DMS79 treated with DMSO at 0.1 percent for 48 hours (cell line): ENCODE results near the gene HIBADH.
"Not testable (repeated sequence)": the region's sequence is repeated elsewhere in the genome, so short reads cannot be mapped to it uniquely, and the experiment has no call there.

Experiments
- DNase-seq: peaks from one replicate; lab custom pipeline; 2025; lab: John Stamatoyannopoulos, UW

HIBADH gene

DNA sequence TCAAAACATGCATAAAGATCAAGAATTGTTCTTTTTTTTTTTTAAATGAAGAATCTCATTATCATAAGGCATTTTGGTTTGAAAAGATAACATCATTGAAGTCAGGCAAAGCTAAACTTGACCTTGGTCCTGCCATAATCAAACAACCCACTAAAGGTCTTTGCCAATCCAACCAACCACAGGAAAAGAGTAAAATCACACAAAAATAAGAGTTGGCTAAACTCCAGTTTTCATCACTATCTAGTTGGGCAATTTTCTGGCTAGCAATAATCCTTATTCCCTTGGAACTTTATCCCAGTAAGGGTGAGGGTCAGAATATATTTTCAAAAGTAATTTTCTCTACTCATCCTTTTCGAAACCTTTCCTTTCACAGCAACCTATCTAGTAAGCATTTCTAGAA lies 62.4 kb downstream of the HIBADH start:
- no peak for DNase-seq

DNA sequence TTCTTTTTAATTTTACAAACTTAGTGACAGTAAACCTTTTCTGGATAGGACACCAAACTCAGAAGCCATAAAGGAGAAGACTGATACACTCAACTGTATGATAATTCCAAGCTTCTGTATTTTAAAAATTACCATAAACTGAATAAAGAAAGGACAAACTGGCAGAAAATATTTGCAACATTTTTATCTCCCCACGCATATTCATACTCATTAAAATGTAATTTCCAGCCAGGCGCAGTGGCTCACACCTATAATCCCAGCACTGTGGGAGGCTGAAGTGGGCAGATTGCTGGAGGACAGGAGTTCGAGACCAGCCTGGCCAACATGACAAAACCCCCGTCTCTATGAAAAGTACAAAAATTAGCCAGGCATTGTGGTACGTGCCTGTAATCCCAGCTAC lies 67.7 kb downstream of the HIBADH start:
- DNase-seq, result no peak

DNA sequence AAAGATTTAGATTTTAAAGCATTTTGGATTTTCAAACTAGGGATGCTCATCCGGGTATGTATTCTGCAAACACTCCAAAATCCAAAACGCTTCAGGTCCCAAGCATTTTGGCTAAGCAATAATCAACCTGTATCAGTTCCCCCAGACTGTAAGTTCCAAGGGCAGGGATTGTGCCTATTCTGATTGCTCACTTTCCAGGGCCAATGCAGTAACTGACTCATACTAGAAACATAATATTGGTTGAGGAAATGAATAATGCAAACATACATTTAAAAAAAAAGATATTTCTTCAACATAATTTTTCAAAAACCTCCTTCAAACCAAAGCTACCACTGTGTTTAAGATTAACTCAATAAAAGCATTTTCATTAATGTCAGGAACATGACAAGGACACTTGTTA lies 69.5 kb downstream of the HIBADH start:
- no peak for DNase-seq

DNA sequence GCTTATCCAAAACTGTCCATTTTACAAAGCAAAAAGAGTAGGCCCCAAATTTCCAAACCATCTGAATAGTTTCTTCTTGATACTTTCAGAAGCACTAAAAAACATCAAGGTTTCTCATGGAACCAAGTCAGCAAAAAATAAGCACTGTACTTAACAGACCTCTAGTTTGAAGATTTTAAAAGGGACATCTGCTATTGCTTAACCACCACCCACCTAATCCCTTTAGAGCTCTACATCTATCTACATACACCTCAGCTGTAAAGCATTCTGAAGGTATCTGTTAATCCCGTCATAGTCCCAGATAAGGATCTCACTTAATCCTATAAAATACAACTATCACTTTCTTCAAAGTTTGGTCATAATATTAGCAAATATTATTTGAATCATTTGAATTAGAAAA lies 72.3 kb downstream of the HIBADH start:
- DNase-seq, result no peak

DNA sequence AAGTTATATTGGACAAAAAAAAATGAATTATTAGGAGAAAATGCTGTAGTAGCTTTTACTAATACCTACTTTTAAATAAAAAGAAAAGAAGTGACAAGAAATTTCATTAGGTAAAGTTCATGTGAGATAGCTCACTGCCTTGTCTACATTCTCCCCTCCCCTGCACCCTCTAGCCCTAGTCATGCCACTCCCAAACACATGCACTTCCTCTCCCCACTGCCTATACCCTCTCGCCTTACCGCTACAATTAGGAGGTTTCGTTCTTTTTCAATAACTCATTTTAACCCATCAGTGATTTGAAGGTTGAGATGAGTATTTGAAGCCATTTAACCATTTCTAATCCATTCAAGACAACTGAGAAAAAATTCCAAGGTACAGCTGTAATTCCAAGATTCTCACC lies 75.3 kb downstream of the HIBADH start:
- DNase-seq, result no peak

DNA sequence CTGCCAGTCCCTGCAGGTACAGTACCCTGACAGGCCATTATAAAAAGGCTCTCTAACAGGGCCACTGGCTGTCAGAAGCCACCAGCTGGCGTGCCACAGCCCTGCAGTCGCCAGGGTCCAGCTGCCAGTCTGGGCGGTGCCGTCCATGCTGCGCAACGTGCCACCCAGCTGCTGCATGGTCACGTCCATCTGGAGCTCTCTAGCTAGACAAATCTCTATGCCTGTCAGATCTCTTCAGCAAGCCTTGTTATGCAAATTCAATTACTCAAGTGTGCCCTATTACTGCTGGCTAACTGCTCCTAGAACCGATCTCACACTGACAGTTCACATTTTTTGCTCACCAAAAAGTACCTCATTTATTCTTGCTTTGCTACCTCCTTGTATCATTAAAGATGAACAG lies 75.9 kb downstream of the HIBADH start:
- peak; percentile 81 for DNase-seq

DNA sequence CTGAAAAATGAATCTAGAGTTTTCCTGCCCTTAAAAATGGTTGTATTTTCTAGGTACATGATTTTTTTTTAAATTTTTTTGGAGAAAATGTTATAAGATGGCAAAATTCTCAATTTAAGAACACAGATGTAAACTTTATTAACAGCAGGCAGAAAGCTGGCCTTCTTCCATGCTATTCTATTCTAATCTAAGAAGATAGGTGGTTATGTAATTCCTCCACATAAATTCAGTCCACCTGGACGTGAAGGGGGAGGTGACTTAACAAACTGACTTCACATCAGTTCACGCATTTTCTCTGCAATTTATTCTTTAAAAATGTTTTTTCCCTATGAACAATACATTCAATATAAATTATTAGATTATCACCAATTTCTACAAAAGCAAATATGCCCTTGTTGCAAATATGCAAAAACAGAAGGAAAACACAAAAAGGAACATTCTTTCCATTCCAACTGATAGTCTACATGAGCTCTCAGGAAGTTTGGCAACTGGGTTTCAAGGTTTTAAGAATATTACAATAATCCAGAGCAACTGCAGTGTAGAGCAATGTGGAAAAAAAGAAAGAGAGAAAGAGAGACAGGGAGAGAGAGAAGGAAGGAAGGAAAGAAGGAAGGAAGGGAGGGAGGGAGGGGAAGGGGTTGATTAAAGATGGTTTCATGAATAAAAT lies 76.8 kb downstream of the HIBADH start:
- DNase-seq, result no peak

DNA sequence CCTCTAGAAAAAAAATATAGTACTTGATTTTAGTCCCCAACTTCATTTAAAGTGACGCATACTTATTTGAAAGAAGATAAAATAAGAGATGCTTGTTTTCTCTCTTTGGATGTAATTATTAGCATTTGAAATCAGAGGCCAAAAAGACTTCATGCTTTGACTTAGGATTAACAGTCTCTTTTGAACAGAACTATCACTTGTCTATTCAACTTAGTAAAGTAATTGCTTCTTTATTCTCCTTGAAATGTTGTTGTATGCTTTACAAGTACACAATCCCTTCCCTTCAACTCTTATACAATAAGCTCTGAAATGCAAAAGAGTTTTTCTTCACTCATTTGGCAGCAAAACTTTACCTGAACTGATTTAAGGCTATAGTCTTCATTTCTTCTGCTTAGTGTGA lies 80.8 kb downstream of the HIBADH start:
- DNase-seq, result no peak

DNA sequence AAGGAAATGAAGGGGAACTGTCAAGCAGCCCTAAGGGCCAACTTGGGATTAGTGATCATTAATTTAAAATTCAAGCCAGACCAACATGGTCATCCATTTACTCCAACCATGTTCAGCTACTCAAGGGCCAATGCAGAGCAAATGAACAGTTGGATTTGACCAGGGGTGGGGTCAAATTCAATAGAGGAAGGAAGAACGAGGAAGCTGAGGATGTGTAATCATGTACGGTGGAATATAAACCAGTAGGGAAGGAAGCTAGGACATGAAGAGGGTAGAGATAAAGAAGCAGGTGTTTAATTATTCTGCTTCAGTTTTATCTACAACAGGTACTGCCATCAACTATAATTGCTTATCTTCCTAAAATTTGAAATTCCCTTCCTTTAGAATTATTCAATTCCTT lies 81.6 kb downstream of the HIBADH start:
- no peak for DNase-seq

DNA sequence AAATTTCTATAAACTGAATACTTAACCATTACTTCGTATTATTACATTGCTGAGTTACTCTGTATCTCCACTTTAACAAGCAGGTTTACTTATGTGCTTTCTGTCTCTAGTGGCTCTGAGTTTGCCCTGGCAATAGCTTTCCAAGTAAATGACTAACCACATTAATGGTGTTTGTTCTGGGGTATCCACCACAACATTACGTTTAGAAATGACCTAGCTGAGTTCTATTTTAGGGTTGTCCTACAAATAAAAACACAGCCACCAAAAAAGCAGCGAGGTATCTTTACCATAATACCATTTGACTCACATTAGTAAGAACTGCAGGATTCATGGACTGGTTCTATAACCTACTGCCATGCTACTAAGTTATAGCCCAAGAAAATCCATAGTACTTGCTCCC lies 83.1 kb downstream of the HIBADH start:
- no peak for DNase-seq

DNA sequence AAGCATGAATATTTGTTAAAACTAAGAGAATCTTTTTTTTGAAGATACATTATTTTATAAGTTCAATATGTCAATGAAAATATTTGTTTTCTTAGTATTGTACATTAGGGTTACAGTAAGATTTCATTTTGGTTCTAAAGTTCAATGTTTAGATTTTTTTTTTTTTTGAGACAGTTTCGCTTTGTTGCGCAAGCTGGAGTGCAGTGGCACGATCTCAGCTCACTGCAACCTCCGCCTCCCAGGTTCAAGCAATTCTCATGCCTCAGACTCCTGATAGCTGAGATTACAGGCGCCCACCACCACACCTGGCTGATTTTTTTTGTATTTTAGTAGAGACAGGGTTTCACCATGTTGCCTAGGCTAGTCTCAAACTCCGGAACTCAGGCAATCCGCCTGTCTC lies 84.5 kb downstream of the HIBADH start:
- DNase-seq, result not testable (repeated sequence)

DNA sequence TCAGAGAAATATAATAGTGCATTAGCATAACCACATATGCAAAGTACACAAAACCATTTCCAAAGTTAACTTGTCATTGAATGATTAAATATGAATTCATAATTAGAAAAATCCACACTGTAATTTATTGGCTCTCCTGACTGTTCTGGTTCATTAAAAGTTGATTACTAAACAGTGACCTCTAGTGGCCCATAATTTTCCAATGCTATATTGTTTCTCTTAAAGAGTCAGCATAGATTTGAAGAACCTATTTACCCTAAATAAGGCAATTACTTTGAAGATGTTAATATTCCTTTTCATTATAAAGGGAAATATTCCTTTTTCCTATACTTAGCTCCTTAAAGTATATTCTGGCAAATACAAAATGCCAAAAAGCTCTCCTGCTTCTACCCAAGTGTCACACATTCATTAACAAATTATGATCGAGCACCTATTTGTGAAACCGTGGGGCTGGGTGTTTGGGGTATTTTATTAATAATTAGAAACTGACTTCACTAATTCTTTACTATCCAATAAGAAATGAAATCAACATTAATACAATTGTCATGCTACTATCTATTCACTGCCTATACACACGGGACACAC lies 86.2 kb downstream of the HIBADH start:
- peak; percentile 57 for DNase-seq

DNA sequence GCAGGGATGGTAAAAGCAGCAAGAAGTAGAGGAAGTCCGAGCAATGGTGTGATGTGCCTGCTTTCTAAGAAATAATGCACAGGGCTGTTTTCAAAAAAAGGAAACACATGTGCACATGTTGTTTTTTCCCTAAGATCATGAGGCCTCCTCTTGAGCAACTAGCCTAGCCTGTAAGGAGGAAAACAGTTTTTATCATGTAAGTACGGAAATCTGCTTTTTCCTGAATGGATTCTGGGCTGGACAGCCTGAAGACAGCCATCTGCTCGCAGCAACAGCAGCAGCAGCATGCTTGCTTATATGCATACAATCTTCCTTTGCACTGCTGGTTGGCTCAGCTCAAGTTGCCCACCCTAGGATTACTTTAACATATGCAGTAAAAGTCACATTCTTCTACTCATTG lies 87.1 kb downstream of the HIBADH start:
- no peak for DNase-seq

DNA sequence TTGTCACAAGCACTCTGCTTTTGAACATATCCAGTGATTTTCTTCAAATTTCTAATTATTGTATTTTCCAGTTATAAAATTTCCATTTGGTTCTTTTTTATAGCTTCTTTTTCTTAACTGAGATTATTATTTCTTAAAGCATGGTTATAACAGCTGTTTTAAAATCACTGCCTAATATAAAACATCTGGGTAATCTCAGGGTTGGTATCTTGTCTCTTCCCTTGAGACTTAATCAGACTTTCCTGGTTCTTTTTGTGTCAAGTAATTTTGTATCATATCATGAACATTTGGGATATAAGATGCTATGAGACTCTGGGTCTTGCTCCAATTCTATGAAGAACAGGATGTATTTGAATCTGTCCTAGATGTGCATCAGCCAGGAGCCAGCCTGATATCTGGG lies 93.6 kb downstream of the HIBADH start:
- no peak for DNase-seq

DNA sequence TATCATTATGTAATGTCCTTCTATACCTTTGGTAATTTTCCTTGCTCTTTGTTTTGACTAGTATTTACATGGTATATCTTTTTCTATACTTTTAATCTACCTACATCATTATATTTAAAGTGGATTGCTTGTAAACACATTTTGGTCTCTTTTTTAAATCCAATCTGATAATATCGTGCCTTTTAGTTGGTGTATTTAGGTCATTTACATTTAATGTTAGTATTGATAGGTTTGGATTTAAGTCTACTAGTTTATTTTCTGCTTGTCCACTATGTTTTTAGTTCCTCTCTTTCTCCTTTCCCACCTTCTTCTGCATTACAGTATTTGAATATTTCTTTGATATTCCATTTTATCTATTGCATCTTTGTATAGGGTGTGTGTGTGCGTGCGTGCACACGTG lies 95.4 kb downstream of the HIBADH start:
- DNase-seq, result no peak

DNA sequence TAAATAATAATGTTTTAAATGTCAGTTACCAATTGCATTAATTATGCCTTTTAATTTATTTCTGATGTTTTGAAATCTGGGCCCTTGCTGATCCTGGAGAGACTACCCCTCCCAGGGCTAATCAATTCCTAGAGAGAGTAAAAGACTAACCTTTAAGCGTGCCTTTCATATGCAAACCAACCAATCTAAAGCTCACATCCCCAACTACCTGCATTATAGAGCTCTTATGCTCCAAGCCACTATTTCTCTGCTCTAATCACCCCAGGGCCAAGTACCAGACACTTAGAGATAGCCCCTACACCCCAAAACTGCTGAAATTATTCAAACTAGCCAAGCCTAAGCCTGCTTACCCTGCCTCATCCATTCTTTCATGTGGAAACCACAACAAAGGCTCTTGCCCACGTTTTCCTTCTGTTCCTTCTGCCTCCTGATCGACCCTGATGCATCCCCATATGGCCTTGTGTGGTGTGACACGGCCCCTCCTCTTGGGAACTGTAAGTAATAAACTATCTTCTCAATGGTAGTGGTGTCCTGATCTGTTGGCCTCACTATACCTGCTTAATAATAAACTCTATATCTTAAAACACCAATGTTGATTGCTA lies 97.7 kb downstream of the HIBADH start:
- no peak for DNase-seq

DNA sequence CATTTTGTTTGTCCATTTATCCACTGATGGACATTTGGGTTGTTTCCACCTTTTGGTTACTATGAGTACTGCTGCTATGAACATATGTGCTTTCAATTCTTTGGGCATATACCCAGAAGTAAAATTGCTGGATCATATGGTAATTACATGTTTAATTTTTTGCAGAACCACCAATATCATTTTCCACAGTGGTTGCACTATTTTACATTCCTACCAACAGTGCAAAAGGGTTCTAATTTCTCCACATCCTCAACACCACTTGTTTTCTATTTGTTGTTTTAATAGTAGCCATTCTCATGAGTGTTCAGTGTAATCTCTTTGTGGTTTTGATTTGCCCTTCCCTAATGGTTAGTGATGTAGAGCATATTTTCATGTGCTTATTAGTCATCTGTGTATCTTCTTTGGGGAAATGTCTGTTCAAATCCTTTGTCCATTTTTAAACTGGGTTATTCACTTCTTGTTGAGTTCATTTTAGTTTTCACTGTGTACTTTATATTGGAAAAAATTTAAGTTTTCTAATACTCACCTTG lies 101.9 kb downstream of the HIBADH start:
- no peak for DNase-seq

DNA sequence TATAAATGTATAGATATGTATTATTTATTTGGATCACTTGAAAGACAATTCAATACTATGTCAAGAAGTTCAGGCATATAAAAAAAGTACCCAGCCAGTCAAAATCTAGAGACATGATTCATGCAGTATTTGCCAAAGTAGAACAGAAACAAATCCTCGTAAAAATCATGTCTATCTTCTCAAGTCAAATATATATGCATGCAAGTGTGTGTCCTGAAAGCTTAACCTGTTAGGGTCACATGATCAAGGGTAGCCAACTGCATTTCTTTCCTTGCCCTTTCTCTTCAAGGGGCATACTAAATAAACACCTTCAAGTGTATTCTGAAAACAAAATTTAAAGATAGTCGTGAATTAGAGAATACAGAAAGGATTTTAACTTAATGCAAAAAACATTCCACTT lies 107.0 kb downstream of the HIBADH start:
- no peak for DNase-seq

DNA sequence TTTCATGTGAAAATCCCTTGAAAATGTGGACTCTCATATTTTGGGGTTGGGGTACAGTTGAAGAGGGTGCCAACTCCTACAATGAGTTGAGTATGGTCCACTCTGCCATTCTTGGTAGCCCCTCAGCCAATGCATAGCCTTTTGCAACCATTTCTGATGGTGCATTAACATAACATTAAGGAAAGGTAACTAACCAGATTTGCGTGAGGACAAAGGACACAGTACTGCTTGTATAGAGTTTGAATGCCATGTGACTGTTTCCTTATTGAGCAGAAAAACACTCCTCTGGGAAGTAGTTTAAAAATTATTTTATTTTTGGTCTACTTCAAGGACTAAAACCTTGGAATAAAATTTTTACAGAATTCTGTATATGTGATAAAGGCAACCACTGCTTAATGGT lies 107.9 kb downstream of the HIBADH start:
- DNase-seq, result no peak

DNA sequence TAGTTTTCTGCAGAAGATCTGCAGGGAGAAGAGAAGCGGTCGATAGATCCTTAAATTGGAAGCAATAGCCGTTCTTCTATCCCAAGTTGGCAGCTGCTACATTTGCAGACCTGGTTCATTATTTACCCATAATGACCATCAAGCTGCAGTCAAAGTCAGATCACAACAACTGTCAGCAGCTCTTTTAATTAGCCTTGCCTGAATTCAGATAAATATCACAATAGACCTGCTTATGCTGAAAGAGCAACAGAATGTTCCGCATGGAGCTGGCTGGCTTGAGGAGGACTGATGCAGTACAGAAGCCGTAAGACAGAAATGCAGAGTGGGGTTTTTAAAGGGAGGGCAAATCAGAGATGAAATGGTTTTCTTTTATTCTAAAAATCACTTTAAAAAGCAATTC lies 109.4 kb downstream of the HIBADH start:
- no peak for DNase-seq

DNA sequence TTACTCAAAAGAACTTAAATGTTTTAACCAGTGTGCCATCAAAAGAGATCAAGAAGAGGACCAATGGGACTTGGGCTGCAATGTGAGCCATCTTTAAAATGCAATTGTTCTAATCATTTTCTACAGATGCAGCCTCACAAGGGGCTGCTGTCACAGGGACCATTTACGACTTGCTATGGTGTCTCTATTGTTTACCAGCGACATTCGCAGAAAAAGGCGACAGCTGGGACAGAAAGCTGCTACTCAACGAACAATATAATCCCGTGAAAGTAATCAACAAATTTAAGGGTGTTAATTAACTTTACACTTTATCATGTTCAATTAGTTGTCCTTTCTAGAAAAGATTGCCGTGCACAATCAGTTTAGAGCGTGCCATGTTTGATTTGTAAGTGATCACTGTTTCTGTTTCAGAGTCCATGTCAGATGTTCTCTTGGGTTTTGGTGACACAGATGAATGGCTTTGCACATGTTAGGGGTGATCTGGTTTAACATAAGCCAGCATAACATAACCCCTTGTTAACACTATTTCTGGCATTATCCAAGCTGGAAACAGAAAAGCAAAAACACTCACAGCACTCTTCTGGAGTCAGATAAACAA lies 110.8 kb downstream of the HIBADH start:
- DNase-seq, result no peak

DNA sequence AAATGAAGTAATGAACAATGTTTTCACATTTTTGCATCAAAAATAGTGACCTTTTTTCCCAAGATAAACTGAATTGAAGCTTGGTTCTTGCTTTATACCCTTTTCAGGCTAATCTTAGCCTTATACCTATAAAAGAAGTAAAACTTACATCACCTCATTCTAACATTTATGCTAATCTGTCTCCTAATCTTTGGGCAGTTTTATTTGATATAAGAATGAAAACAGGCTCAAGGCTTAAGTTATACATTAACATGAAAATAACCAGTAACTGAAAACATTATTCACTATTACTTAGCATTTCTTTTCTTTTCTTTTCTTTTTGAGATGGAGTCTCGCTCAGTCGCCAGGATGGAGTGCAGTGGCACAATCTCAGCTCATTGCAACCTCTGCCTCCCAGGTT lies 113.1 kb downstream of the HIBADH start:
- DNase-seq, result no peak

DNA sequence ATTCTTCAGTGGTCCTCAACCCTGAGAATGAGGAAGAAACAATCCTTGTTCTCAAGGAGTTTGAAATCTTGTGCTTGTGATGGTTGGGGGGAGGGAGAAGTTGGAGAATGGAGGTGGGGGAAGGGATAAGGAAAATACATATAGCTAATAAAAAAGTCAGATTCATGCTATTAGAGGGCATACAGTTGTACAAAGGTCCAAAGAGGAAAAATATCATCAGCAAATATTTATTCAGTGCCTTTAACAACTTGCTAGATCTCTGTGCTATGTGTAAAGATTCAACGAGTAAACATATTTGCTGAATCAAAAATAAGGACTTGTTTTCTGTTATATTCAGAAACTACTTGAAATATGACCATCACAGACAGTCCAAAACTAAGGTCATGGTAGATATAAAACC lies 114.4 kb downstream of the HIBADH start:
- DNase-seq, result no peak
